Bronchus fibroblast of lung (primary cell): ENCODE measurements around the gene SALL4. TPM values are rescaled to one million over a fixed set of nuclear protein-coding genes. Genes with fewer than 3 reads are reported as not detected.

ENCODE experiments used
- total RNA-seq: library from RNA; depleted of rRNA; stranded (reverse); fragments of >200 nt; gene quantifications from 2 replicates; pipeline ENCODE4 v1.2.3, GENCODE V29; 2015

SALL4 gene
- 0.45 and 1.5 TPM in 2 replicates for total RNA-seq

GRCh38 chr20:51802170-51802751 lies at the start of gene SALL4:
Gene SALL4 (minus strand): TSS chr20:51802521. CDS start chr20:51802408, 113 bp downstream.

GRCh38 chr20:51767867-51768758 lies 34.2 kb downstream of the SALL4 start, which contains the start of gene ATP9A:
Gene ATP9A (minus strand): TSS chr20:51768390. CDS start chr20:51768369, 21 bp downstream.

Other genes starting within 250 kb of the SALL4 start
- gene ATP9A, start 34.1 kb downstream of the SALL4 start, total RNA-seq: 6.2 and 6.4 TPM in 2 replicates